Choroid plexus epithelial cell (primary cell): ENCODE data around the gene C2CD4A.
"Not testable (repeated sequence)": the region's sequence is repeated elsewhere in the genome, so short reads cannot be mapped to it uniquely, and the experiment has no call there.

Source experiments
- DNase-seq: peaks from one replicate; pipeline ENCODE4 v3.0.0-alpha.2; 2010; ENCODE audit warnings: low read depth
- H3K4me3 ChIP-seq: 2 replicates; pipeline ENCODE4 v1.5.1; 2011; ENCODE audit warnings: low read depth, mild to moderate bottlenecking, control low read depth, low read length, moderate library complexity
- CTCF ChIP-seq: conservative IDR thresholded peaks from 2 replicates; pipeline ENCODE4 v1.5.1; 2011; ENCODE audit warnings: low read depth, mild to moderate bottlenecking, control low read depth, inconsistent platforms, low read length, moderate library complexity

C2CD4A gene

GRCh38 chr15:62035256-62035924, 31.4 kb upstream of the C2CD4A start:
- H3K4me3 ChIP-seq = no peak overlapping the region
- DNase-seq = peak; percentile 70
- no peak for TF ChIP-seq CTCF

DNA sequence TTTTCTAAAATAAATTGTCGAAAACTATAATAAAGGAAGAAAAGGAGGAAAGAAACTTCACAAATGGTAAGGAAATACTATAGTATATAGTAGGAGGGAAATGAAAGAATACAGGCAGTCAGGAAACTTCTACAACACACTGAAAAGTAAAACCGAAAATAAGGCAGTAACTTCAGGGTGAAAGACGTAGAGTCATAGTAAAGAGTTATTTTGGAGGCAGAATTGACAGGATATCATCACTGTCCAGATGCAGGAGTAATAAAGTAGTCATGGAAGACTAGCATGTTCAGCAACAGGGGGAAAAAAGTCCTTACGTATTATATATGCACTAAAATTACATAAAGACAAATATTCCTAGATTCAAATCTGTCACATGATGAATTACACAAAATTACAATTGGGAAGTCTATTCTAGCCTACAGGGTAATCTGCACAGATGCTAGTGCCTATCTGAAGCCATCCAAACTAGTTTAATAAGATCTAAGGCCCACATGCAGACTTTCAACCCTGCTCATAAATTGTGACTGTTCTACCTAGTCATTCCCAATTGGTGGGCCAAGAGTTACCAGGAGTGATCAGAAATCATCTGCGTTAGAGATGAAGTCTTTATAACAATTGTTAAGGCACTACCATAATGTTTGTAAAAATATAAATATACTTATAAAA, 20.6 kb upstream of the C2CD4A start:
- no peak overlapping the region for H3K4me3 ChIP-seq
- TF ChIP-seq CTCF = no peak
- no peak for DNase-seq

GRCh38 chr15:62047282-62047827, 19.4 kb upstream of the C2CD4A start:
- no peak for TF ChIP-seq CTCF
- H3K4me3 ChIP-seq = no peak overlapping the region
- no peak for DNase-seq

DNA sequence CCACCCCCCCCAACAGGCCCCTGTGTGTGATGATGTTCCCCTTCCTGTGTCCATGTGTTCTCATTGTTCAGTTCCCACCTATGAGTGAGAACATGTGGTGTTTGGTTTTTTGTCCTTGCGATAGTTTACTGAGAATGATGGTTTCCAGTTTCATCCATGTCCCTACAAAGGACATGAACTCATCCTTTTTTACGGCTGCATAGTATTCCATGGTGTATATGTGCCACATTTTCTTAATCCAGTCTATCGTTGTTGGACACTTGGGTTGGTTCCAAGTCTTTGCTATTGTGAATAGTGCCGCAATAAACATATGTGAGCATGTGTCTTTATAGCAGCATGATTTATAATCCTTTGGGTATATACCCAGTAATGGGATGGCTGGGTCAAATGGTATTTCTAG, 18.5 kb upstream of the C2CD4A start:
- DNase-seq, H3K4me3 ChIP-seq: not testable (repeated sequence)

DNA sequence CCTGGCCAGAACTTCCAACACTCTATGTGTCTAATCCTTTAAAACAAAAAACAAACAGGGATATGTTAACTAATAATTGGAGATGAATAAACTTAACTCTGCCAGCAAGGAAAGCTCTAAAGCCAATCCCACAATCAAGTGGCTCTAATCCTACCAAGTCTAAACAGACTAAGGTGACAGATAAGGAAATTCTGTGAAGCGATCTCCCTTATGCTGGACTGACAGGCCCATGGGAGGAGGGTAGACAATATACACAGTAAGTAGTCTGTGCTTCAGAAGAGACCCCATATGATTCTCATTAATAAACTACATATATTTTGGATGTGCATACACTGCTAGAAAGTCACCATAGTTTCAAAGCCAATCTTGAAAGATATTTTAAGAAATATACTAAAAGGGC, 16.7 kb upstream of the C2CD4A start:
- TF ChIP-seq CTCF = no peak

GRCh38 chr15:62051166-62051565, 15.6 kb upstream of the C2CD4A start:
- no peak overlapping the region for H3K4me3 ChIP-seq
- DNase-seq = no peak
- TF ChIP-seq CTCF = no peak

More for the DNA sequence above, 16.7 kb upstream of the C2CD4A start:
- H3K4me3 ChIP-seq = no peak overlapping the region
- no peak for DNase-seq

DNA sequence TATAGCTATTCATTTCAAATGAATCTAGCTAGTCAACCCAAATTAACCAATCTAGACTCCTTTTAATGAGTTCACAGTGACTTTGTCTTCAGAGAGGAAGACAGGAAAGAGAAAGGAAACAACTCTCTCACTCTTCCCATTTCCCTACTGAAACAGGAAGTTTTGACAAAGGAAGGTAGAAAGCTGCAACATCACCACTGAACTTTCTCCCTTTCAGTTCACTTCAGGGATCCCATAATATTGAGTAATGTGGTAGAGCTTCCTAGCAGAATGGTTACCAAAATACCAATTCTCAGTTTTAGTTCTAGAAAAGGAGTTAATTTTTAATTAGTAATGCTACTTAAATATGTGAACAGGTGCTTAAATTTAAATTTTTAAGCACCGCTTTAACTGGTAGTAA, 14.1 kb upstream of the C2CD4A start:
- no peak for DNase-seq
- TF ChIP-seq CTCF = no peak
- no peak overlapping the region for H3K4me3 ChIP-seq
